KMS-11 (cell line): ENCODE measurements around the gene ACAP1.

ENCODE experiments used
- H2AFZ ChIP-seq: fragments of 200-600 bp; sonication (generic); 2 replicates; pipeline ENCODE4 v1.6.1; 2016; ENCODE audit warnings: antibody characterized with exemption, mixed run types, low read depth
- H3K27ac ChIP-seq: fragments of 200-600 bp; sonication (generic); 2 replicates; pipeline ENCODE4 v1.6.1; 2016; ENCODE audit warnings: mild to moderate bottlenecking, mixed run types
- H3K27me3 ChIP-seq: fragments of 200-600 bp; sonication (generic); 2 replicates; pipeline ENCODE4 v1.6.1; 2017; ENCODE audit warnings: mild to moderate bottlenecking, low read depth, mixed run types, moderate library complexity; ENCODE audit not compliant: insufficient read depth
- H3K36me3 ChIP-seq: fragments of 200-600 bp; sonication (generic); 2 replicates; pipeline ENCODE4 v1.6.1; 2017; ENCODE audit warnings: mild to moderate bottlenecking, mixed run types; ENCODE audit not compliant: insufficient read depth
- H3K4me1 ChIP-seq: fragments of 200-600 bp; sonication (generic); 2 replicates; pipeline ENCODE4 v1.6.1; 2016; ENCODE audit warnings: mild to moderate bottlenecking, low read depth, mixed run types; ENCODE audit not compliant: poor library complexity, severe bottlenecking
- H3K4me2 ChIP-seq: fragments of 200-600 bp; sonication (generic); 2 replicates; pipeline ENCODE4 v1.7.0; 2016; ENCODE audit warnings: mild to moderate bottlenecking, mixed run types
- H3K4me3 ChIP-seq: fragments of 200-600 bp; sonication (generic); IDR thresholded peaks from 2 replicates; pipeline ENCODE4 v1.6.1; 2017; ENCODE audit warnings: low read depth, low read length, mixed read lengths; ENCODE audit not compliant: insufficient read depth
- H3K79me2 ChIP-seq: fragments of 200-600 bp; sonication (generic); 2 replicates; pipeline ENCODE4 v1.6.1; 2016; ENCODE audit warnings: low read depth, mixed run types; ENCODE audit not compliant: insufficient read depth
- H3K9ac ChIP-seq: fragments of 200-600 bp; sonication (generic); 2 replicates; pipeline ENCODE4 v1.6.1; 2016; ENCODE audit warnings: mild to moderate bottlenecking, mixed run types
- H4K20me1 ChIP-seq: fragments of 200-600 bp; sonication (generic); 2 replicates; pipeline ENCODE4 v1.6.1; 2016; ENCODE audit warnings: mild to moderate bottlenecking, mixed run types; ENCODE audit not compliant: insufficient read depth
- TF ChIP-seq, protein P1 (sequence below): fragments of 200-600 bp; sonication (generic); conservative IDR thresholded peaks from 2 replicates; pipeline ENCODE4 v1.6.1; 2017; ENCODE audit warnings: low read depth, mild to moderate bottlenecking, antibody characterized with exemption, low read length, moderate library complexity, mixed read lengths

ACAP1 gene, protein sequence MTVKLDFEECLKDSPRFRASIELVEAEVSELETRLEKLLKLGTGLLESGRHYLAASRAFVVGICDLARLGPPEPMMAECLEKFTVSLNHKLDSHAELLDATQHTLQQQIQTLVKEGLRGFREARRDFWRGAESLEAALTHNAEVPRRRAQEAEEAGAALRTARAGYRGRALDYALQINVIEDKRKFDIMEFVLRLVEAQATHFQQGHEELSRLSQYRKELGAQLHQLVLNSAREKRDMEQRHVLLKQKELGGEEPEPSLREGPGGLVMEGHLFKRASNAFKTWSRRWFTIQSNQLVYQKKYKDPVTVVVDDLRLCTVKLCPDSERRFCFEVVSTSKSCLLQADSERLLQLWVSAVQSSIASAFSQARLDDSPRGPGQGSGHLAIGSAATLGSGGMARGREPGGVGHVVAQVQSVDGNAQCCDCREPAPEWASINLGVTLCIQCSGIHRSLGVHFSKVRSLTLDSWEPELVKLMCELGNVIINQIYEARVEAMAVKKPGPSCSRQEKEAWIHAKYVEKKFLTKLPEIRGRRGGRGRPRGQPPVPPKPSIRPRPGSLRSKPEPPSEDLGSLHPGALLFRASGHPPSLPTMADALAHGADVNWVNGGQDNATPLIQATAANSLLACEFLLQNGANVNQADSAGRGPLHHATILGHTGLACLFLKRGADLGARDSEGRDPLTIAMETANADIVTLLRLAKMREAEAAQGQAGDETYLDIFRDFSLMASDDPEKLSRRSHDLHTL

DNA sequence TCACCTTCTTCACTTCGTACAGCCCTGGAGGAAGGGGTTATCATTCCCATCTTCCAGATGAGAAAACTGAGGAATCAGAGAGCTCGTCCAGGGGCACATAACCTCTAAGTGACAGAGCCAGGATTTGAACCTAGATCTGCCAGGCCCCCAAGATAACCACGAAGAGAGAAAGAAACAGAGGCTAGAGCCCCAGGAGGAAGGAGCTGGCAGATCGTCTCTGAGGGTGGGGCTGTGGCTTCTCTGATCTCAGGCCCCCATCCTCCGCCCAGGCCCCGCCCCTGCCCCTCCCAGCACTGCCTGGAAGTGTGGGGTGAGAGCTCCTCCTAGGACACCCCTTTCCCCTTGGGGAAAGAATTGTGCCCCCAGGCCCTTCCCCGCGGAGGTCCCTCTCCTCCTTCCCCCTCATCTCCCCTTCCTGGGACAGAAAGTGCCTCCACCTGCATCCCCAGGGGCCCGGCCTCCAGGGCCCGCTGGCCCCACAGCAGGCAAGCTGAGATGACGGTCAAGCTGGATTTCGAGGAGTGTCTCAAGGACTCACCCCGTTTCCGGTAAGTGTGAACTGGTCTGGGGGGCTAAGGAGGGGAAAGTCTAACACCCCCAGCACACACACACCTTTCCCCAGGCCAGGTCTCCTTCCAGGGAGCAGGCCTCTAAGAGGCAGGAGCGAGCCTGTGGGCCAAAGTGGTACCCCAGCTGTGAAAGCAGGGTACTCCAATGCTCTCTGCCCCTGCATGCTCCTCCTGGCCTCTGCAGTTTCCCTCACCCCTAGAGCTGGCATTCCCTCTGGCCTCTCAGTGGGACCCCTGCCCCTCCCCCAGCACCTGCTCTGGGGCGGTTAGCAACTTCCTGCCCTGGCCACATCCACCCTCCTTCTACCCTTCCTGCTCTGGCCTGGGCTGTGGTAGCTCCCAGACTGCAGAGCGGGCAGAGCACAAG lies at the start of gene ACAP1:
TSS of gene ACAP1 (plus strand) at position 290 of the 936 bp plus-strand sequence. CDS start at position 496, 206 bp downstream.
- no peak within 1 kb of the TSS for H3K4me2 ChIP-seq
- H3K4me3 ChIP-seq, result no peak within 1 kb of the TSS
- TF ChIP-seq, protein P1, sequence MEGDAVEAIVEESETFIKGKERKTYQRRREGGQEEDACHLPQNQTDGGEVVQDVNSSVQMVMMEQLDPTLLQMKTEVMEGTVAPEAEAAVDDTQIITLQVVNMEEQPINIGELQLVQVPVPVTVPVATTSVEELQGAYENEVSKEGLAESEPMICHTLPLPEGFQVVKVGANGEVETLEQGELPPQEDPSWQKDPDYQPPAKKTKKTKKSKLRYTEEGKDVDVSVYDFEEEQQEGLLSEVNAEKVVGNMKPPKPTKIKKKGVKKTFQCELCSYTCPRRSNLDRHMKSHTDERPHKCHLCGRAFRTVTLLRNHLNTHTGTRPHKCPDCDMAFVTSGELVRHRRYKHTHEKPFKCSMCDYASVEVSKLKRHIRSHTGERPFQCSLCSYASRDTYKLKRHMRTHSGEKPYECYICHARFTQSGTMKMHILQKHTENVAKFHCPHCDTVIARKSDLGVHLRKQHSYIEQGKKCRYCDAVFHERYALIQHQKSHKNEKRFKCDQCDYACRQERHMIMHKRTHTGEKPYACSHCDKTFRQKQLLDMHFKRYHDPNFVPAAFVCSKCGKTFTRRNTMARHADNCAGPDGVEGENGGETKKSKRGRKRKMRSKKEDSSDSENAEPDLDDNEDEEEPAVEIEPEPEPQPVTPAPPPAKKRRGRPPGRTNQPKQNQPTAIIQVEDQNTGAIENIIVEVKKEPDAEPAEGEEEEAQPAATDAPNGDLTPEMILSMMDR, result no peak

DNA sequence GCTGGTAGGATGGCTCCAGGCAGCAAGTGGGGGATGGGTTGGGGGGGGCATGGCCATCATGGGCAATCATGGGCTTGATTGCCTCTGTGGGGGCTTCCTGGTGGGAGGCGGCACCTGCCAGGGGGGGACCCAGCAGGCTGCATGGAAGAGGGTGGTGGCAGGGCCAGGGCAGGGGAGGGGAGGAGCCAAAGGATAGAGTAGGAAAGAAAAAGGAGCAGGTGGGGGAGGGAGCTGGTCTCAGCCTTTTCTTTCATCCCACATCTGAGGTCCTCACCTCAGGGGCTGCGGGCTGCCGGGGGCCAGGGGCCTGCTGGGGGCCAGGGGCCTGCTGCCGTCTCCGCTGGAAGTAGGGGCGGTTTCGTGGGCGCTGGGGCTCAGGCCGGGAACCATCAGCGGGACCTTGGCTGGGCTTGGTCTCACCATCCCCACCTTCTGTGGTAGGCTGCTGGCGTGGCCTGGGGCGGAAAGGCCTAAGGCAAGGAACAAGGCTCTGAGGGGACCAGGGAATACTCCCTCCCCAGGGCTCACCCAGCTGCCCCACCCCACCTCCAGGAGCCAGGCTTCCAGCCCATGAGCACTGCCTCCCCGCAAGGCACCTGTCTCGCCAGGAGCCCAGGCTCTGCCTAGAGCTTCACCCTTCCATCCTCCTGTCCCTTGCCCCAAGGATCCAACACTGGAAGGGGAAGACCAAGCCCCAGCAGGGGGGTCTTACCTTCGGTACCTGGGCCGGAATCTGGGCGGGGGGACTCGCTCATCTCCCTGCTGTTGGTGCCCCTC lies 46.9 kb upstream of the ACAP1 start:
- TF ChIP-seq, protein P1, result no peak
- H3K4me3 ChIP-seq, result no peak overlapping the region
- H3K4me2 ChIP-seq, result no peak overlapping the region

More for the DNA sequence above, at the start of gene ACAP1:
- no peaks in the 10 kb centered on the region for H3K36me3 ChIP-seq
- no peaks in the 10 kb centered on the region for H4K20me1 ChIP-seq
- H3K27me3 ChIP-seq, result no peaks in the 10 kb centered on the region
- H2AFZ ChIP-seq, result no peak within 1 kb of the TSS
- H3K27ac ChIP-seq, result no peak within 1 kb of the TSS
- H3K4me1 ChIP-seq, result no peaks in the 10 kb centered on the region
- H3K79me2 ChIP-seq, result no peaks in the 10 kb centered on the region
- H3K9ac ChIP-seq, result peak within 1 kb of the TSS; percentile 13; the same call in 1 of the 2 replicates

DNA sequence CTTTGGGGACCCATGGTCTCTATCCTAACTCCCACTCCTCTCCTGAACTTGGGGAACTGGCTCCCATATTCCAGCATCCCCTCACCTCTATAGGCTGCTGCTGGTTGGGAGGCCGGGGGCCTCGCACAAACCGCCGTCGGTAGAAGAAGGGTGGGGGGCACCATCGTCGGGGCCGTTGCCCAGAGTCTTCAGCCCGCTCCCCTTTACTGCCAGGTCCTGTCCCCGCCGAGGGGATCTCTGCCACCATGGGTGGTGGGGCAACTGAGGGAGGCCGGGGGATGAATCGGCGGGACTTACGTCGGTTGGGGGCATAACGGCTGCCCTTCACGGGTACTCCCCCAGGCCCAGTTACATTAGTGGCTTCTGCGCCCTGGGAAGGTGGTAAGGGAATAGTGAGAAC lies 46.2 kb upstream of the ACAP1 start:
- TF ChIP-seq, protein P1, result no peak
- Histone ChIP-seq H3K27me3 (0 out of 2 replicates have a peak, but pooled peaks cover 2% of the 10 kb centered on the region), H3K27ac (no peak overlapping the region), H3K36me3 (no peaks in the 10 kb centered on the region), H4K20me1 (no peaks in the 10 kb centered on the region), H3K9ac (no peak overlapping the region), H2AFZ (no peak overlapping the region), H3K4me3 (no peak overlapping the region), H3K4me1 (no peaks in the 10 kb centered on the region), H3K4me2 (no peak overlapping the region), H3K79me2 (no peaks in the 10 kb centered on the region)

More for the DNA sequence above, 46.9 kb upstream of the ACAP1 start:
- Histone ChIP-seq H3K27me3 (0 out of 2 replicates have a peak, but pooled peaks cover 2% of the 10 kb centered on the region), H3K36me3 (no peaks in the 10 kb centered on the region), H3K9ac (no peak overlapping the region), H3K79me2 (no peaks in the 10 kb centered on the region), H2AFZ (no peak overlapping the region), H4K20me1 (no peaks in the 10 kb centered on the region), H3K27ac (no peak overlapping the region), H3K4me1 (no peaks in the 10 kb centered on the region)
